ENCODE measurements around the gene OVOL1. TPM values are rescaled to one million over a fixed set of nuclear protein-coding genes. Genes with fewer than 3 reads are reported as not detected.

The OVOL1 gene
- total RNA-seq, 1 experiment from 2014 or later = 17.1 TPM

GRCh38 chr11:65793144-65793581 is 6.3 kb downstream of the OVOL1 start:
- Histone ChIP-seq H3K9me3 (ENCODE audit: low read length) (no peaks in the 10 kb centered on the region), H4K20me1 (ENCODE audit: low read length) (peaks cover 28% of the 10 kb centered on the region; the same call in 1 of the 2 replicates), H3K4me2 (ENCODE audit: low read length) (peak overlapping the region; percentile 72), H2AFZ (ENCODE audit: low read length) (0 out of 2 replicates have a peak overlapping the region, but pooled peaks have one; percentile 1), H3K4me1 (ENCODE audit: insufficient read depth, low read length) (peaks cover 56% of the 10 kb centered on the region), H3K4me3 (ENCODE audit: low read length) (peak overlapping the region; percentile 39; the same call in 1 of the 2 replicates), H3K36me3 (ENCODE audit: low read depth, low read length) (peaks cover 10% of the 10 kb centered on the region; the same call in 1 of the 2 replicates), H3K27me3 (ENCODE audit: low read length) (no peaks in the 10 kb centered on the region), H3F3A (ENCODE audit: low read length, unreplicated experiment) (no peaks in the 10 kb centered on the region), H3K27ac (ENCODE audit: low read length) (peak overlapping the region; percentile 57), H3K9me2 (replicated peaks; ENCODE audit: low read length) (no peaks in the 10 kb centered on the region), H3K9ac (ENCODE audit: low read length) (no peak overlapping the region), H3K79me2 (ENCODE audit: low read length) (peaks cover 41% of the 10 kb centered on the region)
- POLR2A ChIA-PET (ENCODE audit: unreplicated experiment) = no interaction called here
- TF ChIP-seq EZH2phosphoT487 (IDR thresholded peaks at IDR 0.05; ENCODE audit: borderline replicate concordance, low read length) = peak; percentile 82; the same call in 1 of the 2 replicates
- no peak for TF ChIP-seq CTCF (conservative IDR thresholded peaks at IDR 0.05; ENCODE audit: low read depth, low read length)
- DNase-seq = peak; percentile 92
- BruUV-seq (replicated peaks) = no TSS peak
- intact Hi-C loops (cut with micrococcal nuclease) = no loop called here
- CTCF ChIA-PET = interaction anchor here (3.2 kb wide), 1 partner anchor 13 kb away, joined by 17 read pairs; the partner anchor contains the start of gene AP5B1
- peak; percentile 47 for ATAC-seq

DNA sequence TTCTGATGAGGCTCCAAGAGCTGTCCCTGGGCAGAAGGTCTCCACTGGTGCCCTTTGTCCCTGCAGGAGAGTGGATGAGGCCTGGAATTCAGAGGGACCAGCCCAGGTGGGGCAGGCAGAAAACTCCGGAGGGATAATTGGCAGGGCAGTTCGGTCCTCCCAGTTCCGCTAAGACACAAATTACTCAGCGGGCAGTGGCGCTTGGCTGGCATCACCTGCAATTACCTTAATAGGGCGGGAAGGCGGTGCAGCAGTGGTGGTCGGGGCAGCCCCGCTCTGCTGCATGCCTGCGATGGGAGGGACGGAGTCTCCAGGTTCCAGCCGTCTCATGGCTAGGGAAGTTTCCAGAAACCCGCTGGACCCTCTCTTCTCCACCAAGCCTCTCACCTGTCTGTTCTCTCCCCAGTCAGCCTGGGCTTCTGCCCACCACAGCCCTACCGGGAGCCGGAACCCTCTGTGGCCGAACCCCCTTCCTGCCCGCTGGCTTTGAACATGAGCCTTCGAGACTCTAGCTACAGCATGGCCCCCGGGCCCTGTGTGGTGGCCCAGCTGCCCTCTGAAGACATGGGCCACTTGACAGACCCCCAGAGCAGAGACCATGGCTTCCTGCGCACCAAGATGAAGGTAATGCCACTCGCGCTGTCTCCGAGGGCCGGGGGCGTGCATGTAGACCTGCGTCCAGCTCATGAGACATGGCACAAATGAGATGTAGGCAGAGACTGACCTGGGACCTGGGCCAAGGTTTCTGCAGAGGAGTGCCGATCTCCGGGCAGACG is 7.0 kb downstream of the OVOL1 start:
- no peaks in the 10 kb centered on the region for H3F3A ChIP-seq (ENCODE audit: low read length, unreplicated experiment)
- intact Hi-C loops (cut with micrococcal nuclease) = no loop called here
- H3K4me2 ChIP-seq (ENCODE audit: low read length) = peak overlapping the region; percentile 72
- H3K9me2 ChIP-seq (replicated peaks; ENCODE audit: low read length) = no peaks in the 10 kb centered on the region
- BruUV-seq (replicated peaks) = no TSS peak
- ChIA-PET POLR2A (ENCODE audit: unreplicated experiment) (interaction anchor here (0.6 kb wide), 1 partner anchor 147 kb away, joined by 11 read pairs; no protein-coding TSS in a partner anchor), CTCF (interaction anchor here (3.2 kb wide), 1 partner anchor 14 kb away, joined by 17 read pairs; the partner anchor contains the start of gene AP5B1)
- TF ChIP-seq CTCF (conservative IDR thresholded peaks at IDR 0.05; ENCODE audit: low read depth, low read length) (no peak), EZH2phosphoT487 (IDR thresholded peaks at IDR 0.05; ENCODE audit: borderline replicate concordance, low read length) (no peak), EZH2 (IDR thresholded peaks at IDR 0.05; ENCODE audit: low read length, unreplicated experiment) (no peak)
- DNase-seq = no peak
- H3K27me3 ChIP-seq (ENCODE audit: low read length) = no peaks in the 10 kb centered on the region
- no peak for ATAC-seq
- peaks cover 22% of the 10 kb centered on the region; the same call in 1 of the 2 replicates for H4K20me1 ChIP-seq (ENCODE audit: low read length)
- H3K36me3 ChIP-seq (ENCODE audit: low read depth, low read length) = peaks cover 10% of the 10 kb centered on the region; the same call in 1 of the 2 replicates
- H3K27ac ChIP-seq (ENCODE audit: low read length) = no peak overlapping the region
- peaks cover 35% of the 10 kb centered on the region for H3K79me2 ChIP-seq (ENCODE audit: low read length)
- no peak overlapping the region; the same call in 1 of the 2 replicates for H3K4me3 ChIP-seq (ENCODE audit: low read length)
- H3K9me3 ChIP-seq (ENCODE audit: low read length) = no peaks in the 10 kb centered on the region
- peaks cover 50% of the 10 kb centered on the region for H3K4me1 ChIP-seq (ENCODE audit: insufficient read depth, low read length)
- H2AFZ ChIP-seq (ENCODE audit: low read length) = no peak overlapping the region
- H3K9ac ChIP-seq (ENCODE audit: low read length) = no peak overlapping the region

Data from PC-3 (cell line).